Effector memory CD8-positive, alpha-beta T cell (primary cell): ENCODE data around the gene MFAP4.

ENCODE experiments used
- ATAC-seq: fragments of 150-1000 bp; cut with Tn5 transposase; replicated peaks from 2 replicates; pipeline ENCODE4 v1.10.0; 2021; ENCODE audit warnings: mild to moderate bottlenecking, moderate library complexity
- DNase-seq, 3 experiments: peaks; one replicate each; pipeline ENCODE4 v3.0.0; 2021
- H3K27ac Mint-ChIP-seq, 2 donors: one replicate each; pipeline ENCODE4 v1.8.0; 2022; ENCODE audit warnings: mild to moderate bottlenecking in 2 of 2, mixed read lengths in 2 of 2, moderate library complexity in 2 of 2
- H3K27me3 Mint-ChIP-seq, 2 donors: one replicate each; pipeline ENCODE4 v1.8.0; 2022; ENCODE audit warnings: mixed read lengths in 2 of 2
- H3K36me3 Mint-ChIP-seq: one replicate; pipeline ENCODE4 v1.8.0; 2022; ENCODE audit warnings: mild to moderate bottlenecking, moderate library complexity, mixed read lengths; ENCODE audit not compliant: insufficient read depth
- H3K4me1 Mint-ChIP-seq, 2 donors: one replicate each; pipeline ENCODE4 v1.8.0; 2022; ENCODE audit warnings: low read depth in 2 of 2, mixed read lengths in 2 of 2
- H3K4me3 Mint-ChIP-seq, 2 donors: one replicate each; pipeline ENCODE4 v1.8.0; 2022; ENCODE audit warnings: mild to moderate bottlenecking in 2 of 2, mixed read lengths in 2 of 2, moderate library complexity in 2 of 2
- H3K9me3 Mint-ChIP-seq, 2 donors: one replicate each; pipeline ENCODE4 v1.8.0; 2022; ENCODE audit warnings: mixed read lengths in 2 of 2

Gene MFAP4

DNA sequence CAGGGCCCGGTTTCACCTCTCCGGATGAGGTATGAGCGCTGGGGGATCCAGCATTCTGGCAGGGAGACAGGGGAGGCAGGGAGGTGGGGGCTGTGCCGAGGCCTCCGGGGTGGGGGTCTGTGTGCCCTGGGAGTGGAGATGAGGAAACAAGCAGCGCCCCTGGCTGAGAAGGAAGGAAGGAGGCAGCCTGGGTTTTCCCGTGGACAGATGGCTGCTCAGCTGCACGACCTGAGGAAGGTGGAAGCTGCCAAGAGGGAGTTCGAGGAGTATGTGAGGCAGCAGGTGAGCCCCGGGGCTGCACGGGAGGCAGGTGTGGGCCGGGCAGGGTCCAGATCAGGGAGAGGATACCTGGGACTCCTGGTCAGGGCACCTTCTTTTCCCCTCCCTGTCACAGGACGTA lies 28.3 kb upstream of the MFAP4 start:
- ATAC-seq = no peak
- H3K9me3 Mint-ChIP-seq = no peaks in the 10 kb centered on the region
- H3K4me3 Mint-ChIP-seq = no peak overlapping the region
- DNase-seq = no peak
- no peaks in the 10 kb centered on the region for H3K36me3 Mint-ChIP-seq
- no peaks in the 10 kb centered on the region for H3K4me1 Mint-ChIP-seq
- no peak overlapping the region for H3K27ac Mint-ChIP-seq
- H3K27me3 Mint-ChIP-seq = peaks cover 0 to 50% of the 10 kb centered on the region in 2 donors

- Mint-ChIP-seq H3K9me3 (no peaks in the 10 kb centered on the region), H3K27me3 (peaks cover 0 to 50% of the 10 kb centered on the region in 2 donors), H3K36me3 (no peaks in the 10 kb centered on the region), H3K4me1 (no peaks in the 10 kb centered on the region), H3K4me3 (no peak overlapping the region), H3K27ac (no peak overlapping the region)
- DNase-seq (no peak), ATAC-seq (no peak)
Measured at GRCh38 chr17:19414396-19415280, 27.6 kb upstream of the MFAP4 start.

DNA sequence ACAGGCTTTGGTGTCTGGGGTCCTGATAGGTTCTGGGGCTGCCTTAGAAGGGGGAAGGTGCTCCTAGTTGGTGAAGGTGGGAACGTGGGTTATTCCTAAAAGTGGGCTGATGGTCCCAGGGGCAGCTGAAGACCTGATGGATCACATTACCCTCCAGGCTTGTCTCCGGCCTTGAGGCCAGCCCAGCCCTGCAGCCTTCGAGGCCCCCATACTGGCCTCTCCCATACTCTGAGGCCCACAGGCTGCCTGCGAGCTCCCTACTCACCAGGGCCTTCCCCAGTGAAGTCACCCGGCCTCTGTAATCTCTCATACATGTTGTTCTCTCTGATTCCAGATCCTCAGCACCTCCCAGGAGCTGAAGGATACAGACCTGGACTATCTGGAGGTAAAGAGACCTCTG lies 26.8 kb upstream of the MFAP4 start:
- DNase-seq (no peak), ATAC-seq (no peak)
- no peak overlapping the region for H3K4me3 Mint-ChIP-seq
- H3K36me3 Mint-ChIP-seq = no peaks in the 10 kb centered on the region
- no peak overlapping the region for H3K27ac Mint-ChIP-seq
- H3K27me3 Mint-ChIP-seq = peaks cover 0 to 50% of the 10 kb centered on the region in 2 donors
- H3K4me1 Mint-ChIP-seq = no peaks in the 10 kb centered on the region
- no peaks in the 10 kb centered on the region for H3K9me3 Mint-ChIP-seq

- no peak for ATAC-seq
- H3K27ac Mint-ChIP-seq = no peak overlapping the region
- H3K36me3 Mint-ChIP-seq = no peaks in the 10 kb centered on the region
- H3K4me1 Mint-ChIP-seq = no peaks in the 10 kb centered on the region
- no peak overlapping the region for H3K4me3 Mint-ChIP-seq
- peaks cover 0 to 50% of the 10 kb centered on the region in 2 donors for H3K27me3 Mint-ChIP-seq
- DNase-seq = no peak
- no peaks in the 10 kb centered on the region for H3K9me3 Mint-ChIP-seq
Measured at GRCh38 chr17:19412984-19413383, 26.0 kb upstream of the MFAP4 start.

DNA sequence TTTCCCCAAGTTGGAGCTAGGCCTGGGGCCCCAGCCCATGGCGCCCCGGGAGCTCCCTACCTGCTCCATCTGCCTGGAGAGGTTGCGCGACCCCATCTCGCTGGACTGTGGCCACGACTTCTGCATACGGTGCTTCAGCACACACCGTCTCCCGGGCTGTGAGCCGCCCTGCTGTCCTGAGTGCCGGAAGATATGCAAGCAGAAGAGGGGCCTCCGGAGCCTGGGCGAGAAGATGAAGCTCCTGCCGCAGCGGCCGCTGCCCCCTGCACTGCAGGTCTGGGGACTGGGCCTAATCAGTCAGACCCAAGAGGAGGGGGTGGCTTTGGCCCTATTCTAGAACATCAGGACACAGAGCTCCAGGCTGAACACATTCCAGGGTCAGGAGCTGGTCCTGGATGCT lies 25.5 kb upstream of the MFAP4 start:
- no peak overlapping the region for H3K27ac Mint-ChIP-seq
- H3K36me3 Mint-ChIP-seq = no peaks in the 10 kb centered on the region
- no peak overlapping the region for H3K4me3 Mint-ChIP-seq
- peaks cover 0 to 50% of the 10 kb centered on the region in 2 donors for H3K27me3 Mint-ChIP-seq
- no peaks in the 10 kb centered on the region for H3K4me1 Mint-ChIP-seq
- H3K9me3 Mint-ChIP-seq = no peaks in the 10 kb centered on the region
- DNase-seq (no peak), ATAC-seq (no peak)

GRCh38 chr17:19411631-19412030 lies 24.6 kb upstream of the MFAP4 start:
- no peak overlapping the region for H3K4me3 Mint-ChIP-seq
- no peaks in the 10 kb centered on the region for H3K4me1 Mint-ChIP-seq
- no peaks in the 10 kb centered on the region for H3K9me3 Mint-ChIP-seq
- H3K27ac Mint-ChIP-seq = peak overlapping the region in 1 of 2 donors; percentile 38
- no peaks in the 10 kb centered on the region for H3K36me3 Mint-ChIP-seq
- peaks cover 0 to 50% of the 10 kb centered on the region in 2 donors for H3K27me3 Mint-ChIP-seq
- no peak for ATAC-seq
- DNase-seq = no peak

- peaks cover 0 to 50% of the 10 kb centered on the region in 2 donors for H3K27me3 Mint-ChIP-seq
- ATAC-seq (no peak), DNase-seq (no peak)
- no peaks in the 10 kb centered on the region for H3K36me3 Mint-ChIP-seq
- H3K4me1 Mint-ChIP-seq = no peaks in the 10 kb centered on the region
- peak within 1 kb of the TSS in 1 of 2 donors; percentile 38 for H3K27ac Mint-ChIP-seq
- H3K9me3 Mint-ChIP-seq = no peaks in the 10 kb centered on the region
- no peak within 1 kb of the TSS for H3K4me3 Mint-ChIP-seq
Measured at GRCh38 chr17:19410875-19411620, 24.1 kb upstream of the MFAP4 start, which contains the start of gene RNF112. Gene RNF112 (plus strand): TSS chr17:19411232. CDS start chr17:19411409, 177 bp downstream.

DNA sequence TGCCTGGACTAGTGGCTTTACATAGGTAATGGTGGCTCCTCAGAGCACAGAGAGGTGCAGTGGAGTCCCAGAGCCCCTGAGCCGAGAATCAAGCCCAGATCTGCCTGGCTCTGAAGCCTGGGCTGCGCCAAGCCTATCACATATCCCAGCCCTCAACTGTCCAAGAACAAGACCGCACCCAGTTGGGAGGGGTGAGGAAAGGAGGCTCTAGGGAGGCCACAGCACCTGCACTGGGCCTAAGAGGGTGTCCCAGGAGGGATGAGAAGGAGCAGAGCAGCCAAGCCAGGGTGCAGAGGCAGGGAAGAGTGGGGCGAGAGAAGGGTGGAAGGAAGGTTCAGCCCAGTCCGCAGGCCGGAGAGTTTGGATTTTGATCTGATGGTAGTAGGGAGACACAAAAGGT lies 23.1 kb upstream of the MFAP4 start:
- DNase-seq (no peak), ATAC-seq (no peak)
- no peaks in the 10 kb centered on the region for H3K4me1 Mint-ChIP-seq
- H3K27me3 Mint-ChIP-seq = peaks cover 0 to 44% of the 10 kb centered on the region in 2 donors
- H3K36me3 Mint-ChIP-seq = no peaks in the 10 kb centered on the region
- no peak overlapping the region for H3K4me3 Mint-ChIP-seq
- no peaks in the 10 kb centered on the region for H3K9me3 Mint-ChIP-seq
- peak overlapping the region in 1 of 2 donors; percentile 33 for H3K27ac Mint-ChIP-seq

DNA sequence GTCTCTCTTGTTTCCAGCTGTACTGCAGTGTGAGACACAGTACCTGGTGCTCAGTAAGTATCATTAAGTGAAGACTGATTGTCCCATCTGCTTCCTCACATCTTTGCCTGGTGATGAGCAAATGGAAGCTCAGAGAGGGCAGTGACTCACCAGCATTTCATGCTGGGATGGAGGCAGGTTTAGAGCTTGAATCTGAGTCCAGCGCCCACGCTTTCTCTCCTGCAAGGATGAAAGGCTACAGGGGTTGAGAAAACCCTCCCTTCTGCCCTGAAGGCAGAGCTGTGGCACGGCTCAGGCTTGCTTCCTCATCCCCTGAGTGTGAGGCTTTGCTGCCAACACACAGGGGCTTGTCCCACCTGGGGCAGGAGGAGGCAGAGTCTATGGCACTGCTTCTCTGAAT lies 22.5 kb upstream of the MFAP4 start:
- H3K27ac Mint-ChIP-seq = no peak overlapping the region
- H3K36me3 Mint-ChIP-seq = no peaks in the 10 kb centered on the region
- DNase-seq (no peak), ATAC-seq (no peak)
- no peaks in the 10 kb centered on the region for H3K4me1 Mint-ChIP-seq
- H3K27me3 Mint-ChIP-seq = peaks cover 0 to 39% of the 10 kb centered on the region in 2 donors
- H3K9me3 Mint-ChIP-seq = no peaks in the 10 kb centered on the region
- H3K4me3 Mint-ChIP-seq = no peak overlapping the region

- DNase-seq (no peak), ATAC-seq (no peak)
- H3K9me3 Mint-ChIP-seq = no peaks in the 10 kb centered on the region
- H3K27ac Mint-ChIP-seq = no peak overlapping the region
- no peaks in the 10 kb centered on the region for H3K36me3 Mint-ChIP-seq
- H3K27me3 Mint-ChIP-seq = peaks cover 0 to 34% of the 10 kb centered on the region in 2 donors
- H3K4me3 Mint-ChIP-seq = no peak overlapping the region
- no peaks in the 10 kb centered on the region for H3K4me1 Mint-ChIP-seq
Measured at GRCh38 chr17:19409066-19409465, 22.1 kb upstream of the MFAP4 start.

DNA sequence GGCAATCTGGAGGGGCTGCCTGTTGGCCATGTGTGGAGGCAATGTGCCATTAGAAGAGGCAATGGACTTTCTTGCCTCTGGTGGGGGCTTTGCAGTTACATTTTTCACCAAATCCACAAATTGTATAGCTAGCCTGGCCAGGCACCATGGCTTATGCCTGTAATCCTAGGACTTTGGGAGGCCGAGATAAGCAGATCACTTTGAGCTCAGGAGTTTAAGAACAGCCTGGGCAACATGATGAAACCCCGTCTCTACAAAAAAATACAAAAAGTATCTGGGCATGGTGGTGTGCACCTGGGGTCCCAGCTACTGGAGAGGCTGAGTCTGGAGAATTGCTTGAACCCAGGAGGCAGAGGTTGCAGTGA lies 21.3 kb upstream of the MFAP4 start:
- no peak overlapping the region for H3K4me3 Mint-ChIP-seq
- peaks cover 0 to 27% of the 10 kb centered on the region in 2 donors for H3K27me3 Mint-ChIP-seq
- DNase-seq (no peak), ATAC-seq (no peak)
- H3K9me3 Mint-ChIP-seq = no peaks in the 10 kb centered on the region
- no peaks in the 10 kb centered on the region for H3K36me3 Mint-ChIP-seq
- H3K4me1 Mint-ChIP-seq = no peaks in the 10 kb centered on the region
- H3K27ac Mint-ChIP-seq = no peak overlapping the region

DNA sequence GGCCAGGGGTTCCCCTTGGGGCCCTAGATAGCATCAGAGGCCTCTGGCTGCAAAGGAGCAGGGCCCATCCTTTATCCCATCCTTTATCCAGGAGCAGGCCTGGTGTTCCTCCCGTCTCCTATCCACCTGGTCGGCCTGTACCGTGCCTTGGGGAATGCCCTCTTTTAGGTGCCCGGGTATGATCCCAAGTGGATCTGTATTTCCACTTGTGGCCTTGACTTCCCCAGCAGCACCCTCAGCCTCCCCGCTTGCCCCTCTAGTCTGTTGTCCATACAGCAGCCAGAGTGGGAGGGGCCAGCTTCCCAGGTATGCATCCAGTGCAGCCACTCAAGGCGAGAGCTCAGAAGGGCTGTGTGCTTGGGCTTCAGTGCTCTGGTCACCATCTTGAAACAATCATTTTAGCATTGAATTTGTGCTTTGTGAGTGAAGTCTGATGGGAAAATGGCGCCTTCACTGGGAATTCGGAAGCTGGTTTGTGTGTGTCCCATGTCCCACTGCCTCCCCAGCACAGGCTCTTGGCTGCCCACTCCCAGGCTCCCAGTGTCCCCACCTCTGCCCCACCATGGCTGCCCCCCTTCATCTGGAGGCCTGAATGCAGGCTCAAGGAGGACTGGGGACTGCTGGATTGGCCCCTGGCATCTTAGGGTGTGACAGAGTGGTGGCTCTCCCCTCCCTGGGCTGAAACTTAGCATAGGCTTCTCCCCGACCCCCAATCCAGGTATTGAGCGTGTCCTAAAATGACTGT lies 20.8 kb upstream of the MFAP4 start:
- Mint-ChIP-seq H3K9me3 (no peaks in the 10 kb centered on the region), H3K27ac (no peak overlapping the region), H3K27me3 (peaks cover 0 to 21% of the 10 kb centered on the region in 2 donors), H3K4me3 (no peak overlapping the region), H3K36me3 (no peaks in the 10 kb centered on the region), H3K4me1 (no peaks in the 10 kb centered on the region)
- DNase-seq (no peak), ATAC-seq (no peak)

- DNase-seq (no peak), ATAC-seq (no peak)
- Mint-ChIP-seq H3K36me3 (no peaks in the 10 kb centered on the region), H3K27ac (no peak overlapping the region), H3K4me1 (no peaks in the 10 kb centered on the region), H3K4me3 (no peak overlapping the region), H3K9me3 (no peaks in the 10 kb centered on the region), H3K27me3 (no peaks in the 10 kb centered on the region)
Measured at GRCh38 chr17:19405114-19405513, 18.1 kb upstream of the MFAP4 start.
